HG02852 (cell line): ENCODE results near the gene PROCA1.
"Not testable (repeated sequence)": the region's sequence is repeated elsewhere in the genome, so short reads cannot be mapped to it uniquely, and the experiment has no call there.

ENCODE experiments used
- ATAC-seq: cut with Tn5 transposase; IDR thresholded peaks from one replicate; pipeline ENCODE4 v1.9.1; 2021; ENCODE audit warnings: mild to moderate bottlenecking, moderate library complexity; ENCODE audit not compliant: unreplicated experiment

The PROCA1 gene

DNA sequence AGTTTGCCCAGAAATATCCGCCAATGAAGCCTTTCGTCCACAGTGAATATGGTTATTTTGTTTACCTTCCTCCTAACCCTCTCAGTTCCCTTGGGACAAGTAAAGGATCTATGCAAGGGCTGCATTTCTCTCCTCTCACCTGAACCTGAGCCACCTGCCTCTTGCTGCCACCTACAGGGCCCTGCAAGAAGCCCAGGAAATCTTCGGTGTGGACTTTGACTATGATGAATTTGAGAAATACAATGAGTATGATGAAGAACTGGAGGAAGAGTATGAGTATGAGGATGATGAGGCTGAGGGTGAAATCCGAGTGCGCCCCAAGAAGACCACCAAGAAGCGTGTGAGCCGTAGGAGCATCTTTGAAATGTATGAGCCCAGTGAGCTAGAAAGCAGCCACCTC is 35.7 kb downstream of the PROCA1 start:
- ATAC-seq, result no peak

DNA sequence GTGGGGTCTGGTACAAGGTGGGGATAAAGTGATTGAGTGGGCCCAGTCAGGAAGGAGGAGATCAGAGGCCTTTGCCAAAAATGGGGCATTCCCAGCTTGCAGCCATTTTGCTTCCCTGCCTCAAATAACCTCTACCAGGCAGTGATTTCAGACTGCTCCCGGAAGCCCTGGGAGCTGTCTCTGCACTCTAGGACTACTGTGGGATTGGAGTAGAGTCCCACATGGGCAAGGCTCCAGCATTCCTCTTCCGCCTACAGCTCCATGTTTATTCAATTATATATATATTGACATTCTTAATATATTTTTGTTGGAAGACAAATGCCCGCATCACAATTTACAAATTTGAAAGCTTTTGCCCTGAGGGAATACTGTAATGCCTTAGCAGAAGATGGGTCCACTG is 36.2 kb downstream of the PROCA1 start:
- ATAC-seq, result no peak

DNA sequence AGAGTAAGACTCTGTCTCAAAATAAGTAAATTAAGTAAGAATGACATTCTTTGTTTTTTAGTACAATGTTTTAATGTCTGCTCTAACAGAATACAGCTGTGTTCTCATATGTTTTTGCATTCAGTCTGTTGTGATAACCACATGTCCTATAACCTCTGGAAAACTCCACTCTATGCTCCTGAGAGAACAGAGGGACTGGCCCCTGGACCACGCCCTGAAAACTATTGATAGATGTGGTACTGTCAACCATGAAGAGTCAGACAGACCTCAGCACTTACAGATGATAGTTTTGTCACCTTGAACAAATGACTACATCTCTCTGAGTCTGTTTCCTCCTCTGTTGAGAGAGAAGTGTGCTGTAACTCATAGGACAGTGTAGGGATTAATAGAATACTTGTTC is 41.8 kb downstream of the PROCA1 start:
- no peak for ATAC-seq

DNA sequence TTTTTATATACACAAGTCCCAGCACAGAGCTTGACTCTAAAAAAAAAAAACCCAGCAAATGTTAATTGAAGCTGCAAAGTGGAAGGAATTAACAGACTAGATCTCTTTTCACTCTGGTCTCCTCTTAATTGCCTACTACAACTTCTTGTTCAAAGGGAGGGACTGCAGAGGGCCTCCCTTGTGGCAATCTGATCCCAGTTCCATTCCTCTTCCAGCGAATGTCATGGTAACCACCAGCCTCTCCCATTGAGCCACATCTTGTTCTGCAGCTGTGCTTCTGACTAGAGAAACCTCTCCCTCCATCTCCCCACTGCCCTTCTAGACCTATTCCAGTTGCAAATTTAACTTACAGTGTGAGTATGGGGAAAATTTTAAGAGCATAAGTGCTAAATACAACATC is 43.8 kb downstream of the PROCA1 start:
- ATAC-seq, result no peak

DNA sequence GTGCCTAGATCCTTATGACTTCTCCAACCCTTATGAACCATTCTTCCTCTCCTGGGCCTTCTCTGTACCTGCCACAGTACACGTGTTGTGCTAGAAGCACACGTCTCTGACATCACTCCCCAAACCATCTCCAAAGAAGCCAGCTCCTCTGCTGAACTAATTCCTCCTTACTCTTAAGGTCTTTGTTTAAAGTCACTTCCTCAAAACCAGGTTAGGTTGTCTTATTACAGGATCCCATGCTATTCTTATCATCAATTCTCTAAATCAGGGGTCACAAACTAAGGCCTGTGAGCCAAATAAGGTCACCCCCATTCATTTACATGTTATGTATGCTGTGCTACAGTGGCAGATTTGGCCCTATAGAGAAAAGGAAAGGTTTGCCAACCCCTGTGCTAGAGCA is 45.7 kb downstream of the PROCA1 start:
- ATAC-seq, result no peak

DNA sequence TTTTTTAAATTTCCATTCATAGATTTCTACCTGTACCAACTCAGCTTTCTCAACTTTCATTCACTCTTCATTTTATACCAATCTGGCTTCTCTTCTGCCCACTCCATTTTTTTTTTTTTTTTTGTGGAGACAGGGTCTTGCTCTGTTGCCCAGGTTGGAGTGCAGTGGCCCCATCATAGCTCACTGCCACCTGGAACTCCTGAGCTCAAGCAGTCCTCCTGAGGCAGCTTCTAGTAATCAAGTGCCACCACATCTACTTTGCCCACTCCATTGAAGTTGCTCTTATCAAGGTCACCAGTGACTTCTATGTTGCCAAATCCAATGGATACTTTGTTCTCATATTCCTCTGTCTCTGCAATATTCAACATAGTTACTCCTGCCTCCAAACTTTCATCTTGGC is 48.0 kb downstream of the PROCA1 start:
- no peak for ATAC-seq

DNA sequence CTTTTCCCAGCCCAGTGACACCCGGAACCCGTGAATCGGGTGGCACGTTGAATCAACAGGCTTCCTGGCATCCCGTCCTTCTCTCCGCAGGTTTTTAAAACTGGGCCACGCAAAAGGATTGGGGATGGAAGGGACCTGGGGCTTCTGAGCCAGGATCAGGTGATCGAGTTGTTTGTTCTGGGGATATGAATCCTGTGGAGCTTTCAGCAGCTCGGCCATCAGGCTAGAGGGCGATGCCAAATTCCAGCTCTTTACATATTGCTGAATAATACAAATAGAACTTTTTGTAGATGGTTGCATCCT is 49.2 kb downstream of the PROCA1 start:
- ATAC-seq, result no peak

DNA sequence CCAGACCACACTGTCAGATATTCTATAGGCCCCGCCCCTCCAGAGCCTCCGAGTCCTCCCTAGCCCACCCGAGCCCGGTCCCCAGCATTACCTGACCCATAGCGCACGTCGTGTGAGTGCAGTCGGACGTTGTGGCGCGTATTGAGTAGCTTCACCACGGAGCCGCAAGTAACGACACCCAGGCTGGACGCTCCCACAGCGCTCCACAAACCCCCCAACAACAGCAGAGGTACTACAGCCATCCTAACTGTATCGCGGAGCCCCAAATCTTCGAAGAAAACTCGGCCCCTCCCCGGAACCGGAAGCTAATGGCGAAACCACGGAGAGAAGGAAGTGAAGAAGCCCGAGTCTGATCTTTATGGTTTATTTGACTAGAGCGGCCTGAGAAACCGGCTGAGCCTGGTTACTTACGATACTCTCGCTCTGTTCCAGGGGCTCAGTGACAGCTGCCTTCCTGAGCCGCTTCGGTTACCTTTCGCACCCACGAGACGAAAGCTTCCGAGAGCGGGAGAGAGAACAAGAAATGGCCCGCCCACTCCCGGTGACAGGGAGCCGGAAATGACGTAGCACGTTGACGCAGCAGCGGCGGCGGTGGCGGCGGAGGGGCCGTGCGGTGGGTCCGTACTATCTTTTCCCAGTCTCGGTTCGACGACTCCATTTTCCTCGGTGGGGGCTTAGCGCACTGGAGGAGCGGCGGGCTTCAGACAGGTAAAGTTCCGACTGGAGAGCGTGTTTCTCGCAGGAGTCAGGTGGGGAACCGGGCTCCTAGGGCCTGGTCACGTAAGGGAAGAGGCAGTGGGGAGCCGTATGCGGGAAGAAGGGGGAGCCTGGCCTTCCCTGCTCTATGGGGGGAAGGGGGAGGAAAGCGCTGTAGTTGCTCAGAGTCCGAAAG is 49.8 kb downstream of the PROCA1 start, which contains the start of the genes SDF2 and SUPT6H:
Gene SDF2 (minus strand): TSS at position 272 of the 892 bp plus-strand sequence. CDS start 30 bp downstream, at position 242.
Gene SUPT6H (plus strand): TSS at position 571 of the 892 bp plus-strand sequence. CDS start 11,197 bp downstream, outside the sequence.
- ATAC-seq, result peak; percentile 88

DNA sequence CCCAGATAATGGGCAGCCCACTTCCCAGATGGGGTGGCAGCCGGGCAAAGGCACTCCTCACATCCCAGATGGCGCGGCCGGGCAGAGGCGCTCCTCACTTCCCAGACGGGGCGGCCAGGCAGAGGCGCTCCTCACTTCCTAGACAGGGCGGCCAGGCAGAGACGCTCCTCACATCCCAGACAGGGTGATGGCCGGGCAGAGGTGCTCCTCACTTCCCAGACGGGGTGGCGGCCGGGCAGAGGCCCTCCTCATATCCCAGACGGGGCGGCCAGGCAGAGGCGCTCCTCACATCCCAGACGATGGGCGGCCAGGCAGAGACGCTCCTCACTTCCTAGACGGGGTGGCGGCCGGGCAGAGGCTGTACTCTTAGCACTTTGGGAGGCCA is 52.2 kb downstream of the PROCA1 start:
- not testable (repeated sequence) for ATAC-seq

DNA sequence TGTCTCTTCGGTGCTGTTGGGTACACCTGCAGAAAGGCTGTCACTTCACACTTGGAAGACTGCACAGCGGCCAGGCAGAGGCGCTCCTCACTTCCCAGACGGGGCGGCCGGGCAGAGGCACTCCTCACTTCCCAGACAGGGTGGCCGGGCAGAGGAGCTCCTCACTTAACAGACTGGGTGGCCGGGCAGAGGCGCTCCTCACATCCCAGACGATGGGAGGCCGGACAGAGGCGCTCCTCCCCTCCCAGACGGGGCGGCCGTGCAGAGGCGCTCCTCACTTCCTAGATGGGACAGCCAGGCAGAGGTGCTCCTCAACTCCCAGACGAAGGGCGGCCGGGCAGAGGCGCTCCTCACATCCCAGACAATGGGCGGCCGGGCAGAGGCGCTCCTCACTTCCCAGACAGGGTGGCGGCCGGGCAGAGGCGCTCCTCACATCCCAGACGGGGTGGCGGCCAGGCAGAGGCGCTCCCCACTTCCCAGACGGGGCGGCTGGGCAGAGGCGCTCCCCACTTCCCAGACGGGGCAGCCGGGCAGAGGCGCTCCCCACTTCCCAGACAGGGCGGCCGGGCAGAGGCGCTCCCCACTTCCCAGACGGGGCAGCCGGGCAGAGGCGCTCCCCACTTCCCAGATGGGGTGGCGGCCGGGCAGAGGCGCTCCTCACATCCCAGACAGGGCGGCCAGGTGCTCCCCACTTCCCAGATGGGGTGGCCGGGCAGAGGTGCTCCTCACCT is 52.8 kb downstream of the PROCA1 start:
- ATAC-seq, result not testable (repeated sequence)

DNA sequence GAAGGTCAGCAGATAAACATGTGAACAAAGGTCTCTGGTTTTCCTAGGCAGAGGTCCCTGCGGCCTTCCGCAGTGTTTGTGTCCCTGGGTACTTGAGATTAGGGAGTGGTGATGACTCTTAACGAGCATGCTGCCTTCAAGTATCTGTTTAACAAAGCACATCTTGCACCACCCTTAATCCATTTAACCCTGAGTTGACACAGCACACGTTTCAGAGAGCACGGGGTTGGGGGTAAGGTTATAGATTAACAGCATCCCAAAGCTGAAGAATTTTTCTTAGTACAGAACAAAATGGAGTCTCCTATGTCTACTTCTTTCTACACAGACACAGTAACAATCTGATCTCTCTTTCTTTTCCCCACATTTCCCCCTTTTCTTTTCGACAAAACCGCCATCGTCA is 53.3 kb downstream of the PROCA1 start:
- not testable (repeated sequence) for ATAC-seq

DNA sequence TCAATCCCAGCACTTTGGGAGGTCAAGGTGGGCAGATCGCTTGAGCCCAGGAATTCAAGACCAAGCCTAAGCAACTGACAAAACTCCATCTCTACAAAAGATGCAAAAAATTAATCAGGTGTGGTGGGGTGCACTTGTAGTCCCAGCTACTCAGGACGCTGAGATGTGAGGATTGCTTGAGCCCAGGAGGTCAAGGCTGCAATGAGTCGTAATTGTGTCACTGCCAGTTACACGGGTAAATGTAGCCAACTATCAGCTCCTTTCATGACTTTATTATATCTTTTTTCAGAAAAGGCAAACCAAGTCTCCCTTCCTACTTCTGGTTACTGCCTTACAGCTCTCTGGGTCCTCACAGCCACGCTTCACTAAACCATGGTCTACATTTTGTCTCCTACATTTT is 53.9 kb downstream of the PROCA1 start:
- ATAC-seq, result no peak

DNA sequence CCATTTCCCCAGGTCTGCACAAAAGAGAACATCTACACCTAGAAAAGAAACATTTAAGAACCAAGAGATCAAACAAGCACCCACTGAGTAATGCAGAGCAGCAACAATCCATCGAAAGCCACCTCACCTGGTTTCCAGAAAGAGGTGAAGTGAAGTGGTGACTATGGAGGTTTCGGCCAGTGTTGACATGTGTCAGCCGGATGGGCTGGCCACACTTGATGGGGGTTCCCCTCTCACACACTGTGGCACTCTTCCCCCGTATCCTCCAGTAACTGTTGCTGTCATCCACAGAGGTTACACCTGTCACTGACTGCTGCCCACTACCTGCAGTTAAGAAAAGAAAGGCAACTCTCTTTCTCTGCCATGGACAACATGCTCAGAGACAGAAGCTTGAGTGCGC is 56.5 kb downstream of the PROCA1 start:
- no peak for ATAC-seq
